A549 (cell line): ENCODE measurements around the gene DYSF. TPM values are rescaled to one million over a fixed set of nuclear protein-coding genes. Genes with fewer than 3 reads are reported as not detected.

Experiments used
- ATAC-seq, 2 experiments: fragments of 200-7000 bp in 1 of 2; fragments of >200 bp in 1 of 2; cut with Nextera tagmentation in 1 of 2; cut with Tn5 transposase in 1 of 2; 3 replicates each; pipeline versions ENCODE4 v1.8.0 to v1.9.1; 2018 to 2020; ENCODE audit warnings: mild to moderate bottlenecking in 1 of 2, moderate library complexity in 1 of 2
- CTCF ChIA-PET: fragments of 300-600 bp; sonication (Branson Sonifier 250); formaldehyde crosslinking; extraction: SDS; loops from one replicate; lab custom pipeline; 2021; ENCODE audit warnings: antibody characterized with exemption, inconsistent platforms; lab: Yijun Ruan, JAX
- POLR2A ChIA-PET: fragments of 350-600 bp; formaldehyde crosslinking; extraction: SDS; loops from one replicate; lab custom pipeline; 2021; ENCODE audit warnings: antibody characterized with exemption, inconsistent platforms; lab: Yijun Ruan, JAX
- DNase-seq, 2 experiments: peaks; one replicate each; pipeline versions ENCODE4 v3.0.0 to v3.0.0-alpha.2; 2011 to 2016; ENCODE audit warnings: low read depth in 1 of 2, low spot score in 1 of 2
- FAIRE-seq: peaks from 2 replicates; lab custom pipeline; 2011; peaks lifted over from hg19 to GRCh38; lab: Jason Lieb, UNC
- H3K27ac ChIP-seq, 2 experiments: fragments of >200 bp; sonication (Bioruptor Twin); formaldehyde crosslinking; 3 replicates each; pipeline ENCODE4 v1.5.1; 2016 to 2017
- H3K4me1 ChIP-seq: fragments of >200 bp; sonication (Bioruptor Twin); formaldehyde crosslinking; 3 replicates; pipeline ENCODE4 v1.6.1; 2016
- H3K4me2 ChIP-seq: fragments of >200 bp; sonication (Bioruptor Twin); formaldehyde crosslinking; 3 replicates; pipeline ENCODE4 v1.6.1; 2016
- H3K4me3 ChIP-seq: fragments of >200 bp; sonication (Bioruptor Twin); formaldehyde crosslinking; 3 replicates; pipeline ENCODE4 v1.5.1; 2016
- H3K9me3 ChIP-seq: fragments of >200 bp; sonication (Bioruptor Twin); formaldehyde crosslinking; 3 replicates; pipeline ENCODE4 v1.6.1; 2016
- ATOH8 ChIP-seq: fragments of 250-450 bp; sonication (Bioruptor Pico); IDR thresholded peaks from 2 replicates; pipeline ENCODE4 v1.5.0; 2020; ENCODE audit warnings: low read depth, mild to moderate bottlenecking, moderate library complexity
- CTCF ChIP-seq: fragments of >200 bp; sonication (Bioruptor Twin); formaldehyde crosslinking; IDR thresholded peaks from 3 replicates; pipeline ENCODE4 v1.5.1; 2016
- HES2 ChIP-seq: fragments of >200 bp; sonication (Bioruptor Twin); formaldehyde crosslinking; IDR thresholded peaks from 2 replicates; pipeline ENCODE4 v1.6.1; 2016
- HEYL ChIP-seq: fragments of 250-450 bp; sonication (Bioruptor Pico); IDR thresholded peaks from 2 replicates; pipeline ENCODE4 v1.8.0; 2021; ENCODE audit warnings: mild to moderate bottlenecking, moderate library complexity
- HOXB5 ChIP-seq: fragments of 250-450 bp; sonication (Bioruptor Pico); IDR thresholded peaks from 2 replicates; pipeline ENCODE4 v1.5.0; 2020; ENCODE audit warnings: mild to moderate bottlenecking, moderate library complexity
- KDM1A ChIP-seq: fragments of 200-600 bp; sonication (generic); IDR thresholded peaks from 2 replicates; pipeline ENCODE4 v1.6.1; 2016; ENCODE audit warnings: low read depth, mild to moderate bottlenecking
- MAX ChIP-seq: IDR thresholded peaks from 2 replicates; pipeline ENCODE4 v1.6.1; 2012
- RAD21 ChIP-seq, 2 experiments: fragments of >200 bp in 1 of 2; sonication (Bioruptor Twin) in 1 of 2; formaldehyde crosslinking in 1 of 2; IDR thresholded peaks in 1 of 2; conservative IDR thresholded peaks in 1 of 2; 2 replicates in 1 of 2; 3 replicates in 1 of 2; pipeline ENCODE4 v1.6.1; 2012 to 2018; ENCODE audit warnings: inconsistent platforms in 1 of 2
- REST ChIP-seq: fragments of 200-600 bp; sonication (generic); IDR thresholded peaks from 2 replicates; pipeline ENCODE4 v1.6.1; 2016; ENCODE audit warnings: antibody characterized with exemption, mild to moderate bottlenecking, moderate library complexity
- SMC3 ChIP-seq: fragments of >200 bp; sonication (Bioruptor Twin); formaldehyde crosslinking; IDR thresholded peaks from 3 replicates; pipeline ENCODE4 v1.6.1; 2018; ENCODE audit warnings: inconsistent platforms
- SREBF2 ChIP-seq: fragments of 450-650 bp; IDR thresholded peaks from 2 replicates; pipeline ENCODE4 v1.6.1; 2014; ENCODE audit warnings: mild to moderate bottlenecking, moderate library complexity
- ZFP36 ChIP-seq: fragments of 450-650 bp; IDR thresholded peaks from 2 replicates; pipeline ENCODE4 v1.6.1; 2014; ENCODE audit warnings: borderline replicate concordance; ENCODE audit not compliant: partially characterized antibody
- WGBS: methylation state at CpG from one replicate; pipeline ENCODE4 v1.1.6; 2017; ENCODE audit errors: missing lambda C conversion rate; 5-methylcytosine and 5-hydroxymethylcytosine counted together
- polyA plus RNA-seq, 4 experiments: library from polyadenylated mRNA; depleted of rRNA in 3 of 4; stranded (reverse); fragments of >200 nt; fragmentation: RNase III in 1 of 4; extraction: RNeasy Plus Mini Kit Qiagen cat#74134 plus additional on column Dnase treatment in 1 of 4; gene quantifications; 2 replicates in 3 of 4; 3 replicates in 1 of 4; pipeline ENCODE4 v1.2.3, GENCODE V29; 2011 to 2017

Gene DYSF
- polyA plus RNA-seq, 2 of the 4 experiments (the other 2 are of a cell fraction) = 0.36 to 0.98 TPM

GRCh38 chr2:71609441-71609840, 156.1 kb downstream of the DYSF start:
- Histone ChIP-seq H3K4me2 (no peak overlapping the region), H3K4me3 (no peak overlapping the region), H3K4me1 (no peaks in the 10 kb centered on the region), H3K9me3 (no peaks in the 10 kb centered on the region), H3K27ac (no peak overlapping the region)
- CTCF ChIA-PET = interaction anchor here (0.8 to 3.5 kb wide), 43 partner anchors 8 to 1283 kb away, joined by 3 to 38 read pairs (median 4); no protein-coding TSS in a partner anchor
- 59% methylated on average over 5 of the region's 5 CpGs for WGBS
- no peak for DNase-seq
- no peak for TF ChIP-seq HES2
- no peak for TF ChIP-seq SREBF2
- POLR2A ChIA-PET = no interaction called here
- no peak for FAIRE-seq
- no peak for ATAC-seq

- Histone ChIP-seq H3K4me1 (no peaks in the 10 kb centered on the region), H3K9me3 (no peaks in the 10 kb centered on the region), H3K27ac (no peak overlapping the region), H3K4me2 (no peak overlapping the region), H3K4me3 (no peak overlapping the region)
- CTCF ChIA-PET = interaction anchor here (0.6 to 3.5 kb wide), 51 partner anchors 8 to 1282 kb away, joined by 3 to 38 read pairs (median 4); no protein-coding TSS in a partner anchor
- POLR2A ChIA-PET = no interaction called here
- peak; percentile 87 for FAIRE-seq
- peak; percentile 42 to 50 for DNase-seq
- WGBS = 0% methylated on average over 1 of the region's 1 CpG
- ATAC-seq = peak; percentile 57 to 80; a peak in 4 of 6 replicates
- no peak for TF ChIP-seq KDM1A
- no peak for TF ChIP-seq HEYL (CRISPR knock-in tag)
- TF ChIP-seq RAD21 (conservative IDR thresholded peaks at IDR 0.05 in 1 of 2, IDR thresholded peaks at IDR 0.05 in 1 of 2) = peak; percentile 69 to 76
- TF ChIP-seq CTCF = peak; percentile 75
- peak; percentile 57 for TF ChIP-seq SMC3
- no peak for TF ChIP-seq MAX
- TF ChIP-seq, all 56 proteins: peak for 3
Observed at GRCh38 chr2:71609958-71610357, 156.6 kb downstream of the DYSF start.

GRCh38 chr2:71610671-71611070, 157.3 kb downstream of the DYSF start:
- no peak for FAIRE-seq
- Histone ChIP-seq H3K9me3 (no peaks in the 10 kb centered on the region), H3K4me1 (0 out of 3 replicates have a peak, but pooled peaks cover 4% of the 10 kb centered on the region), H3K4me2 (no peak overlapping the region), H3K4me3 (no peak overlapping the region), H3K27ac (no peak overlapping the region)
- POLR2A ChIA-PET = no interaction called here
- CTCF ChIA-PET = interaction anchor here (0.6 to 3.5 kb wide), 36 partner anchors 10 to 1143 kb away, joined by 3 to 38 read pairs (median 5); no protein-coding TSS in a partner anchor
- ATAC-seq = no peak
- TF ChIP-seq ZFP36 = no peak
- TF ChIP-seq KDM1A = no peak
- no peak for TF ChIP-seq REST
- no peak for TF ChIP-seq ATOH8
- TF ChIP-seq HOXB5 (CRISPR knock-in tag) = no peak
- WGBS = 79% methylated on average over 7 of the region's 7 CpGs
- DNase-seq = no peak
